Eye (tissue), 1 donor: ENCODE data around the gene EGFL8.
A peak's percentile ranks its signal among the peaks of the same experiment; 100 is the strongest.

Experiments used
- DNase-seq: peaks from one replicate; pipeline ENCODE4 v3.0.0-alpha.2; 2015

The EGFL8 gene

DNA sequence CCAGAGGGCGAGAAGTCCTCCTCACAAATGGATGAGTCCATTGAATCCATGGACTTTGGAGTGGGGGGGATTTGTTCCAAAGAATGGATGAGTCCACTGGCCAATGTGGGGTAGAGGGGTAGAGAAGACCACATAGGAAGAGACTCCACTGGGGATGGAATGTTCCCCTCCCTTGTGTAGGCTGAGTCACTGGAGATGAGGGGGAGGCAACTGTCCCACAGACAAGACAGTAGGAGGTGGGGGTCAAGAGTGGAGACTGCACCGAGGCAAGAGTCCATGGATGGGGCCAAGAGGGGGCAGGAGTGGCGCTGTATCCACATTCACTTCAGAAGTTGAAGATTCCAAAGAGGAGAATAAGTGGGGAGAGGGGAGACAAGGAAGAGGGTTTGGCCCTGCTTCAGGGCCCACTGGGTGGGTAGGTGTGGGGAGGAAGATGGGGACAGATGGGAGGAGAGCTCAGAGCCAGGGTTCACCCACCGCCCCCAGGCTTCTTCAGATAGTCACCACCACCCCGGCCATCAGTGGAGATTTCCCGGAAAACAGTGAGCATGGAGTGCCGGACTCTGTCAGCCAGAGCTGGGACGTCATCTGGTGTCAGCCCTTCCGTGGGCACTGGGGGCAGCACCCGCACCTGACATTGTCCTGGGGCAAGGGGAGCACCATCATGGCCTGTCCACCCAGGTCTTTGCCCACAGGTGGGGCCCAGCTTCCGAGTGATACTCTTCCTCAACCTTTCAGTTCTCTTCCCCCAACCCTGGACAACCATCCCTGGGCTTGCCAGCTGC, 4.6 kb downstream of the EGFL8 start:
- DNase-seq, result no peak

DNA sequence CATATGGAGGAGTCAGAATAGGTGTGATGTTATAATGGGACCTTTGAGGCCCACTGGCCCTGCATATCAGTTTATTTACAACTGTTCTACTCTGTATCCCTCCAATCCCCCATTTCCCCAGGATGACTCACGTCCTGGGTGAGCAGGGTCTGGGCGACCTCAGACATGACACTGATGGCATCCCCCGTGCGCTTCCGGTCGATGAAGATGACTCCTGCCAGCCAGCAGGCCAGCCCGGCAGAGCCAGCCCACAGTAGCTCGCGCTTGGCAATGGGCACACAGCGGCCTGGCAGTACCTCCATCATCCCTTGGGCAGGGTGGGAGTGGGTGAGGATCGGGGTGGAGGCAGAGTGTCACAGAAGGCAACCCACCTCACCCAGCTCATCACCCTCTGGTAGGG, 5.9 kb downstream of the EGFL8 start:
- DNase-seq, result no peak

DNA sequence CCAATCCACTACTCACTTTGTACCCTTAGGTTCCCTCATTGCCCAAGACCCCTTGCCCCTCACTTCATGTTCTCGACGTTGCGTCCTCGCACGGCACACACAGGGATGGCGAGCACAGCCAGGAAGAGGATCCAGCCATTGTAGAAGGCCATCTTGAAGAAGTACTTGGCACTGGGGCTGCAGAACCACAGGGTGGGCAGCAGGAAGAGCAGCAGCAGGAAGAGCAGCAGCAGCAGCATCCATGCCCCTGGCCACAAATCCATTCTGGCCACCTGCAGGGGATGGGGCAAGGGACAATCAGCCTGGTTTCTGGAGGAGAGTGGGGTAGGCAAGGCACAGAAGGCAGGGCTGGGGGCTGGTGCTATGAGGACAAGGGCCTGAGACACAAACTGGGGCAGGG, 6.8 kb downstream of the EGFL8 start:
- no peak for DNase-seq

DNA sequence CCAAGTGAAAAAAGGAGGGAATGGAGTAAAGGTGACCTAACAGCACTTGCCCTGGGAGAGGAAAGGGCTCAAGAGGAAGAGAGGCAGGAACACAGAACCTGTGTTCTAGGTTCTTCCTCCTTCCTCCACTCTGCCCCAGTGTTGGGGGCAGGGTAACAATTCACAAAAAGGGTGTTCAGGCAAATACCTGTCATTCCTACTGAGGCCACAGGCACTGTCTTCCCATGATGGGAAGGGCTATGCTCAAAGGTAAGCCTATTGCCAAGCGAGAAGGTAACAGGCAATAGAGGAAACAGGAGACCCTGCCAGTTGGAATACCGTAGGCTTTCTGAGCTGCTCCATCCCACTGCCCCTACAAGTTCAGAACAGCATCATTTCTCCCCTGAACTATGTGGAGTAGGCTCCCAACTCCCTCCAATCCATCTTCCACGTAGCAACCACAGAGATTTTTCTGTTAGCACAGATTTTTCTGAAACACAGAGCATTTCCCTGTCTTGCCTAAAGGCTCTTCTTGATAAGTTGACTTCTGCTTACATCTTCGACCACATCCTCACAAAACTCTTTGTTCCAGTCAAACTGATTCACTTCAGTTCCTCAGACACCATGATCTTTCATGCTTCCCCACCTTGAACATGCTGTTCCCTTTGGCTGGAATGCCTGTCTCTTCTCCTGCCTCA, 8.8 kb downstream of the EGFL8 start:
- no peak for DNase-seq

DNA sequence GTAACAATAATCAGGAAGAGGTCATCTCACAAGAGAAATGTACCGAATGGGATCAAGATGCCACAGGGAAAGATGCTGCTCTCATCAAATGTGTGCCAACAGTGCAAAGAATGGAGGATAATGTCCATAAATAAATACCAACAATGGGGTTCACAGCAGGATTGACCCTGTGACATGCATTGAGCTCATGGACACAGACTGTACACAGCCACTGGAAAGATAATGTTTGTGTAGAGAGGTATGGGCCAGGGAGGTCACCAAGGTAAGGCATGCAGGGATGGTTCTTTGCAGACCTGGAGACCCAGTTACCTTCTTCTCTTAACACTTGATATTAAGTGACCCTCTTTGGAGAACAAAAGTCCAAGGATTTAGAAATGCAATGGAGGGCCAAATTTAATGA, 10.0 kb downstream of the EGFL8 start:
- no peak for DNase-seq

DNA sequence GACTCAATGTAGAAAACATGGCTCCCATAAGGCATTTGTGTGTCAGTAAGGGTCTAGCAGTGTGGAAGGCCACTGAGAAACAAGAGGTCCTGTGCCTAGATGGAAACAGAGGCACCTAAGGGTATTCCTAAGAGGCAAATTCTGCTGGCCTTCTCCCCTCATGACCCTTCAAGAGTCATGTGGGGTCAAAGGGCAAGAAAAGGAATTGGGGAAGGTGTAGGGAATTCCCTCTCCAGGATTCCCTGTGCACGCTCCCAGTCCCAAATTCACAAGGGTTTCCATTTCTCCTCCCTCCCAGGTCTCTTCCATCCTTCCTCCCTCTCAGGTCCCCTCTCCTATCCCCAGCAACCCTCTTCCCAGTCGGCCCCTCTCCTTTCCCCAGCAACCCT, 10.9 kb downstream of the EGFL8 start:
- DNase-seq, result no peak

DNA sequence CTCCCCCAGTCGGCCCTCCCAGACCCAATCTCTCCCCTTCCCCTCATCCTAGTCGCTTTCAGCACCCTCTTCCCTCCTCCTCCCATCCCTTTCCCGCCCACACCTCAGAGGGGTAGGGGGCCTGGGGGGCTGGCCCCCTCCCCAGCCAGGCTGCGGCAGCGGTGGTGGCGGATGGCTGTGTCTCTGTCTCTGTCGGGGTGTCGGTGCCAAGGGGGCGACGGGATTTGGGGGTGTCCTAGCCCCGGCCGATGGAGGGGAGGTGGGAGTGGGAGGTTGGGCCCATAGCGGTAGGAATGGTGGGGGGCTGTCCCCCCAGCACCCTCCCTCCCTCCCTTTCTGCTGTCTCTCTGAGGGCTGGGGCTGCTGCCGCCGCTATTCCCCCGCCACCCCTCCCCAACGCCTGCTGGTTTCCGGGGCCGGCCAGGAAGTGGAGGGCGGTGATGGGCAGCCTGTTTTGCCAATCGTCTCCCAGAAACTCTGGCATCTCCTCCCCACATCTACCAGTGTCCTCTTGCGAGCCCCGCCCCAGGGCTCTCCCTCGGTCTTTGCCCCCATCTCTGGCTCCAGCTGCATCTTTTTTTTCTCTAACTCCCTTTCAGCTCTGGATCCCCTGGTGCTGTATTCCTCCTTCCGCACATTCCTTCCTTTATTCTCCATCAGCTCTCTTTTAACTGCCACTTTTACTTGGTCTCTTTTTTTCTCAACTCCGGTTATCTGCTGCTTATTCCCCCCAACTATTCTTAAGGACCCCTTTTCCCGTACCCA, 11.5 kb downstream of the EGFL8 start, which contains the start of gene AGPAT1:
Gene AGPAT1, minus strand, starts transcription at position 374 of the 765 bp plus-strand sequence. CDS start 4,588 bp downstream, outside the sequence.
- DNase-seq, result peak; percentile 99

DNA sequence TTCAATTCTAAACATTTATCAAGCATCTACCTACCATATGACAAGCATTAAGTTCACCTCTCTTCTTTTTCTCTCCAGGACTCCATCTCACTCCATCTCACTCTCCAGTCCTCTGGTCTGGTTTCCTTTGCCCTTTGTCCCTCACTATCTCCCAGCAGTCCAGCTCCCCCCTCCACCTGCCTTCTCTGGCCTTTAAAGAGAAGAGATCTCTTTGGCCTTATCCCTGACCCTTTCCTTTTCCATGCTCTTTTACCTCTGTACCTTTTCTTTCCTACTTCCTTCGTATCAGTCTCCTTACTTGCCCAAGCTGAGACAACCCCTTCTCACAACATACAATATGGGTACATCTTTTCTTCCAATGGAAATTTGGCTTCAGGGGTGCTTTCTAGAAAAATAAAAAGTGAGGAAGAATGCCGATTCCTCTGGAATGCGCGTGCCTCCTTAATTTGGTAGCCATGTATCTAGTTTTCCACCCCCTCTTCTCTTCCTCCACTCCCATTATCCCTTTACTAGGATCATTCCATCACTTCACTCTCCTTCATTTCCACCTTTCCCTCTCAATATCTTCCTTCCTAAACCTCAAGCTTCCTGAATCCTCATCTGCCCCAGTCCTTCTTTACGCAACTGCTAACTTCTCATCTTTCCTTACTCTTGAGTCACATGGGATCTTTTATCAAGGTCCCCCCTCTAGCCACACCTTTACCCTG, 12.2 kb downstream of the EGFL8 start:
- no peak for DNase-seq

DNA sequence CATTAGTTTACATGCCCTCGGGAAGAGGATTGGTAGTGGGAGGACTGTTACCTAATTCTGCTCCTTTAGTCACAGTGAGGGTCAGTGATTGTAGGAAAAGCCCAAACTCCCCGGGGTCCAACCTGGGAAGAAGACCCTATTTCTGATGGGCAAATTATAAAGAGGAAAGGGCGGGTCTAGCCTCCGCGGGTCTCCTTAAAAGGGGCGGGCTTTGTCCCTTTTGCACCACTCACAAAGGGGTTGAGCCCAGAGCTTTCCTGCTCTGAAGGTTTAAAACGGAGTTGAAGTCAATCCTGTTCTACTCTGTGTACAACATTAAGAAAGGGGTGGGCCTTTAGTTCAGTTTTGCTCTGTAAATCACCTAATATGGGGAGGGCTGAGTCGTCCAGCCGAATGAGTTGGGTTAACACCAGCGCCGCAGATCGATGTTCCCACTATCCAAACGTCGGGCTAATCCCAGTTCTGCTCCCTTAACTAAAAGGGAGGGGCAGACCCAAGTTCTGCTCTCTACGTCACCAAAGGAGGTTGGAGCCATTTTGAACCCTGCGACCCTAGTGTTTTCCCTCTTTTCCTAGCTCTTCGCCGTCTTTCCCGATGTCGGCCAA, 12.9 kb downstream of the EGFL8 start:
- DNase-seq, result no peak

DNA sequence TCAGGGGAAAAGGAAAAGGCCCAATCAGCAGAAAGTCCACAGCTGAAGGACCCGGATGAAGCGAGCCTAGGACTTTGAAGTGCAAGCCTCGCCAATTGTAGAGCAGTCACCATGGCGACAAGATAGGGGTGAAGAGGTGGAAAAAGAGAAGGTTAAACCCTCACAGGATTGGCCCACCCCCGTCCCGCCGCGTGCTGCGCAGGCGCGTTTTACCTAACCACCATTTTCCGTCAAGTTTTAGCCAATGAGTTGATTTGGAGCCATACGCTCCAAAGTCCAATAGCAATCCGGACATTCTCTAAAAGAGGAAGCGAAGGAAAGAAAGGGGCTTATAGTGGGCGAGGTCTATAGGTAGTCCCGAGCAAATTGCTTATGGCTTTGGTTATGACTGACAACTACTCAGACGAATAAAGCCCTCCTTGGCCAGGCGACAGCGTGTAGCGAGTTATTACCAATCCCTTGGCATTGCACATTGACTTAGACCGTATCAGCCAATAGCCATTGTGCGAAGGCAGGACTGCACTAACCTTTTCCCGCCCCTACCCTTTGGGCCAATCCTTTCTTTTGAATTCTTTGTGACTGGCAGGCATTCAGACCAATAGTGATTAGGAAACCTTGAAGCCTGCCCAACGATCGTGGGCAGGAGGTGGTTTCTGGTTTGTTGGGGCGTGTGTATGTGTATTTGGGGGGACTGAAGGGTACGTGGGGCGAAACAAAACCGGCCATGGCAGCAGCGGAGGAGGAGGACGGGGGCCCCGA, 13.6 kb downstream of the EGFL8 start, which contains the start of gene RNF5:
Gene RNF5, plus strand, starts transcription at position 618 of the 759 bp plus-strand sequence. Its CDS starts 107 bp downstream, at position 725.
- DNase-seq, result peak; percentile 100

DNA sequence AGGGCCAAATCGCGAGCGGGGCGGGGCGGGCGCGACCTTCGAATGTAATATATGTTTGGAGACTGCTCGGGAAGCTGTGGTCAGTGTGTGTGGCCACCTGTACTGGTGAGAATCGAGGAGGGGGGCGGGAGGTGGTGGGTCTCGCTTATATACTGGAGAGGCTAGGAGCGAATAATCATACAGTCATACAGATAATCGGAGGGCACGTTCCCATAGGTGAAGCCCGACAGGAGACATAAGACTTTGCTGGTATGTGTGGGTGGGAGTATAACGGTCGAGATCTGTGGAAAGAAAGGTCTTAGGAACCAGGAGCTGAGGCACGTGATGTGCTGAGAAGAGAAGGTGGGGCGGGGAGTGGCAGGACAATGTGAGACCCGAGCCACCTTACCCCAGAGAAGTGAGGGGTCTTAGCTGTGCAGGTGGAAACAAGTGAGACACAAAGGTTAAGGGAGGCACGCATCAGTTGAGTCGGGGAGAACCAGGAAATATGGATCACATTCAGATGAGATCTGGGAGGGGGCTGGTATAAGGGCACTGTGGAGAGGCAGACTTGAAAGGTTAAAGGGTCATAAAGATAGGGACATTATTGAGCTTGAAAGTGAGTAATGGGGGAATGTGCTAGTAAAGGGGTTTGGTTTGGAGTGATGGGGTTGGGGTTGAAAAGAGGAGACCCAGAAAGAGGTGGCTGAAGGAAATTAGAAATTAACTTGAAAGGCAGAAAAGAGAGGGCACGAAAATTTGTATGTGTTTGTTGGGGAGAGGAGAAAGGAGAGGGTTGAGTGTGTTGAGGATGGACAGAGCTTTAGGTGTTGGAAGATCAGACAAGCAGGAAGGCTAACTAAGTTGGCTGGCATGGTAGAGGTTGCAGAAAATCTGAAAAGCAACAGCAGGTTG, 14.4 kb downstream of the EGFL8 start:
- peak; percentile 66 for DNase-seq

DNA sequence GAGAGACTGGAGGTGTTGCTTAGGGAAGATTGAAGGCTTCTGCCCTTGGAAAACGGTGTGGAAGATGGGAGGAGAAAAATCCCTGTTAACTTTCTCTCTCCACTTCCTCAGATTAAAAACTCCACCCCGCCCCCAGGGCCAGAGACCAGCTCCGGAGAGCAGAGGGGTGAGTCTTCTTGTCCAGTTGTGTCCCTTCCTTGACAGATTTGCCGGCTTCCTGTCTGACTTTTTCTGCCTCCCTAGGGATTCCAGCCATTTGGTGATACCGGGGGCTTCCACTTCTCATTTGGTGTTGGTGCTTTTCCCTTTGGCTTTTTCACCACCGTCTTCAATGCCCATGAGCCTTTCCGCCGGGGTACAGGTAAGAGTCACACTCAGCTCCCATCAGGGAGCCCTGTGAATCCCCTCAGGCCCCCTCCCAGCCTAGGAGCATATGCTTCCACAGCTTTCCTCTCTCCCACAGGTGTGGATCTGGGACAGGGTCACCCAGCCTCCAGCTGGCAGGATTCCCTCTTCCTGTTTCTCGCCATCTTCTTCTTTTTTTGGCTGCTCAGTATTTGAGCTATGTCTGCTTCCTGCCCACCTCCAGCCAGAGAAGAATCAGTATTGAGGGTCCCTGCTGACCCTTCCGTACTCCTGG, 15.5 kb downstream of the EGFL8 start:
- DNase-seq, result no peak

DNA sequence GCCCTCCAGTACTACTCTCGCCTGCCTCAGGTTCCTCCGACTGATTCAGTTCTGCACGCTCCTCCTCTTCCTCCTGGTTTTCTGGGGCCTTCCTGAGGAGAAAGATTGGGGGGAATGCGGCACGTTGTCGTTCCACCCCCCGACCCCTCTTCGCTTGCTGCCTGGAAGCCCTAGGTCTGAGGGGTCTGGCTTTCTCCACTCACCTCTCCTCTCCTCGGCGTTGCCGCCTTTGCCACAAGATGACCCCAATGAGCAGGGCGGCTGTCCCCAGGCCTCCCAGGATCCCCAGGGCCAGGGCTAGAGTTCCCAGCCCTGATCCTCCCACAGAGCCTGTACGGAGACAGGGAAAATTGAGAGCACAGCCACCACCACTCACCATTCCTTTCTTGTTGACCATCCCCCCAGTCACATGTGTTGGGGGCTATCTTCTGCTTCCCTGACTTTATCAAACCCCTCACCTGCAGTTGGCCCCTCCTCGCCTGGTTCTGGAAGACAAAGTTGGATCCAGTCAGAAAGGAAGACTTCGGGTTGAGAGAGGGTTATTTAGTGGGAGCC, 16.8 kb downstream of the EGFL8 start:
- no peak for DNase-seq

DNA sequence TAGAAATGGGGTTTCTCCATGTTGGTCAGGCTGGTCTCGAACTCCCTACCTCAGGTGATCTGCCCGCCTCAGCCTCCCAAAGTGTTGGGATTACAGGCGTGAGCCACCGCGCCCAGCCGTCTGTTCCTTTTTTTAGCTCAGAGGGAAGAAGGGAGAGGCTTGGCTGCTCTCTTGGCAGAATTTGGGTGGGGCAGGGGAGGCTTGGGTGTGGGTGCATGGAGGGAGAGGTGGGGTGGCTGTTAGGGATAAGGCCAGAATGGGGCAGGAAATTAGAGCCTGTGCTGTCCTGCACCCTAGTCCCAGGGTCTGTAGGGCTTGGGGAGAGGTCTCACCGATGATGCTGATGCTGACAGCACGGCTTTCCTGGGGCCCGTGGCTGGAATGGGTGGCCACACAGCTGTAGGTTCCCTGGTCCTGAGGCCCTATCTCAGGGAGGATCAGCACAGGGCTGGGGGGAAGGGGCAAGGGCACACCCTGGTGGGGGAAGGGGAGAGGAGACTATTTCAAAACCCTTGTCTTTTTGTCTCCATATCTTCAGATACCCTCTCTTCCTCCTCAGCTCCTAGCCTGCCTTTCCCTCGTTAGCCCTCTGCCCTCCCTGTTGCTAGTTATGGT, 17.6 kb downstream of the EGFL8 start:
- DNase-seq, result no peak

DNA sequence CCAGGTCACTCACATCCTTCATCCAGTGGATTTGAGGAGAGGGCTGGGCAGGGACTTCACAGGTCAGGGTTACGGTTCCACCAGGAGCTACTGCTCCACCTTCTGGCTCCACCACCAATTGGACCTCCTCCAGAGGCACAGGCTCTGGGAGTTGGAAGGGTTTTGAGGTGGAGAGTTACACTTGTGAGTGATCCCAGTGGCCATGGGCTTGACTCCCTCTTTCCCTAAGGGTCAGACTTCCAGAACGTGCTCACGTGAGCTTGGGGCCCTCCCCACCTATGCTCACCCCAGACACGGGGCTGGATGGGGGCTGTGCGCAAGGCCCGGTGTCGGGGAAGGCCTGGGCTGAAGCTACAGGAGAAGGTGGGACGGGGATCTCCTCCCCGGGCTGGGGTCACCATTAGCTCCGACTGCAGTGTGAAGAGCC, 18.2 kb downstream of the EGFL8 start:
- no peak for DNase-seq

DNA sequence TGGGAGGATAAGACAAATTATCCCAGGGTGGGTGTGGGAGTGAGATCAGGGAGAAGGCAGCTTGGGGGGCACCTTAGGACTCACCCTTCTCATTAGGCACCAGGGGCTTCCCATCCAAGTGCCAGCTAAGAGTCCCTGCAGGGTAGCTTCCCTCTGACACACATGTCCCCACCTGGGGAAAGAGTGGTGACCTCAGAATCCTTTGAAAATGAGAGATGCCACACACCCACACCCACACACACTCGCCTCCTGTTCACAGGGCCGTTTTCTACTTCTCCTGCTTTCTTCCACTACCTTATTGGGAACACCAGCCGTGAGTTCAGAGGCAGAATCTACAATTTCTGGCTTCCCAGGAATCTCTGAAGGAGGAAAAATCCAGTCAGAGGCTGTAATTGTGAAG, 18.6 kb downstream of the EGFL8 start:
- no peak for DNase-seq

DNA sequence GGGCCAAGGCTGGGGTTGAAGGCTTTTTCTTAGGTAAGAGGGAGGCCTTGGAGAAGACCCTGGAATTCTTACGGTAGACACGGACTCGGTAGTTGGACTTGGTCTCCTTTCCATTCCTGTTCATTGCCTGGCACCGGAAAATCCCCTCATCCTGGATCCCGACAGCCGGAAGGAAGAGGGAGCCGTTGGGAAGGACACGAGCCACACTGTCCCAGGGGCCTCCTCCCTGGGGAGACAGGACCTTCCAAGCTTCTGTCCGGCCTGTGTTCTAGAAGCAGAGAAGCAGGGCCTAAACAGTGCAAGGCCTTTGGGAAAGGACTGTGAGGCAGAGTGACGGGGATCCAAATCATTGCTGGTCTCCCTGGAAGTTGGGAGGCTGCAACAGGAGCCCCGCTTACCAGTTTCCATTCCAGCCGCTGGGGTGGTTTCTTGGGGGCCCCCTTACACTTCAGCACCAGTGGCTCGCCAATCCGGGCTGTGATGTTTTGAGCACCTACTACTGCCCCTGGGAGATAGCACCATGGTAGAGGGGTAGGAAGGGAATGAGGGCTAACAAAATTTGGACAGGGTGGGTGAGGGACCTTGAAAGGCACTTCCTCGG, 19.2 kb downstream of the EGFL8 start:
- DNase-seq, result no peak

DNA sequence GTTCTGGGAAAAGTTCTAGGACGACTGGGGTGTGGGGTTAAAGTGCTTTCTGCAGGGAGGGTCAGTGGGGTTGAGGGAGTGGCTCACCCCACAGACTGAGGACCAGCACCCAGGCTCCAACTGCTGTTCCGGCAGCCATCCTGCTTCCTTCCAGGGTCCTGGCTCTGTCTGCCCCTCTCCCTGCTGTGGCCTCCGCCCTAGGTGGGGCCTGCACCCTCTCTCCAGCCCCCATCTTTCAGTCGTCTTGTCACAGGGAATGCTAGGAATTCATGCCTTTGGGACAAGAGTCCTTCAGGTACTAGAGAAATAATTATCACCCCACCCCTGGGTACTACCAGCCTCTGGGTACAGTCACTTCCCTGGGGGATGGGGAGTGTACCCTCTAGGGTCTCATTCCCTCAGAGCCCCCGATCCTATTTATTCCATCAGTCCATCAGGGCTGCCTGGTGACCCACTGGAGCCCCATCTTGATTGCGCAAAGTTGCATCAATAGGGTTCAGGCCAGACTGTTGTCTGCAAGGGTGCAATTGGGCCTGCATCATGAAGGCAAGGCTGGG, 19.8 kb downstream of the EGFL8 start, which contains the start of gene AGER:
Gene AGER, minus strand, starts transcription at position 170 of the 557 bp plus-strand sequence. Its CDS starts 31 bp downstream, at position 139.
- no peak for DNase-seq
